ENCODE results near the gene C2orf76.

- TF ChIP-seq POLR2AphosphoS5 (IDR thresholded peaks at IDR 0.05): no peak
- no peak for TF ChIP-seq CTCF (IDR thresholded peaks at IDR 0.05)
- TF ChIP-seq POLR2A (IDR thresholded peaks at IDR 0.05): no peak
Measured at GRCh38 chr2:119267604-119268003, 99.0 kb downstream of the C2orf76 start.
